NCI-H510A (cell line): ENCODE results near the gene KDM1A.

Experiments used
- DNase-seq: peaks from one replicate; lab custom pipeline; 2025; lab: John Stamatoyannopoulos, UW

Gene KDM1A

GRCh38 chr1:23110391-23110790, 91.1 kb downstream of the KDM1A start:
- DNase-seq, result no peak

- no peak for DNase-seq
Observed at GRCh38 chr1:23111600-23112535, 92.6 kb downstream of the KDM1A start.

DNA sequence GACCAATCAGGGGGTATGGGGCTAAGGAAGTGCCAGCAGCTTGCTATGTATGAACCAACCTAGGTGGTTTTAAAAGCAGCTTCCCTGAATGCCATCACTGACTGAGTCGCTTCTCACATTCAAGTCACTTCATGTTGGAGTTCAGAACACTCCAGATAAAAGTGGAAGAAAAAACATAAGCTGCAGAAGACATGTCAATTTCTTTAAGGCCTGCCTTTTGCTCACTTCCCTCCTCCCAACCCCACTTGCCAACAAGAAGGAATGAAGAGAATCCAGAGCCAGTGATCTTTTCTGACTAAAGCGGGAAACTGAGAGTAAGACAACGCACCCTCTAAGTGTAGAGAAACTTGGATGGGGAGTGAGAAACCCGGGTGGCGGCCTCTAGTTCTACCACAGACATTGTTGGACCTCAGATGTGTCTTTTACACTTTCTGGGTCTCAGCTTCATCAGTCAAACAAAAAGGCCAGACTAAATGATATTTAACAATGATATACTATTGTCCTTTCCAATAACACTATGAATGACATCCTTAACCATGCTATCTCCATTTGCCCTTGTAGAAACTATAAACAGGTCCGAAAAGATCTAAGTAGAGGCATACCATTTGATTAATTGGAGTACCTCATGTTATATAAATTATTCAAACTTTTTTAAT, 95.3 kb downstream of the KDM1A start:
- DNase-seq, result no peak

- no peak for DNase-seq
Observed at GRCh38 chr1:23116216-23116836, 97.1 kb downstream of the KDM1A start.

GRCh38 chr1:23116921-23117699, 97.8 kb downstream of the KDM1A start:
- DNase-seq, result no peak

DNA sequence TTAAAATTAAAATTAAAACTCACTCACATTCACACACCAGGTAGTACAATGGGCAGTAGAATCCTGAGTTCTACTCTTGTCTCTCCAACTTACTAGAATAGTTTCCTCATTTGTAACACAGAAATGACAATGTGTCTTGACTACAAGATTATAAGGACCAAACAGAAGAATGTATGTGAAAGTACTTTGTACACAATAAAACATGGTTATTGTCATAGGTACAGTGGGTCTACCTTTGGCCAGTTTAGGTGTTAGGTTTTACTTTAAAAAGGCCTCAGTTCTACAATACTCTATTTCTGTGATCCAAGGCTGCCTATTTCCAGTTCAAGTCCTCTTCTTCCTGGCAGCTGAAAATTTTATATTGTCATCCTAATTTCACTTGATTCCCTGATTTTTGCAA, 99.1 kb downstream of the KDM1A start:
- DNase-seq, result no peak

- DNase-seq, result no peak
Observed at GRCh38 chr1:23118957-23119792, 99.9 kb downstream of the KDM1A start.

DNA sequence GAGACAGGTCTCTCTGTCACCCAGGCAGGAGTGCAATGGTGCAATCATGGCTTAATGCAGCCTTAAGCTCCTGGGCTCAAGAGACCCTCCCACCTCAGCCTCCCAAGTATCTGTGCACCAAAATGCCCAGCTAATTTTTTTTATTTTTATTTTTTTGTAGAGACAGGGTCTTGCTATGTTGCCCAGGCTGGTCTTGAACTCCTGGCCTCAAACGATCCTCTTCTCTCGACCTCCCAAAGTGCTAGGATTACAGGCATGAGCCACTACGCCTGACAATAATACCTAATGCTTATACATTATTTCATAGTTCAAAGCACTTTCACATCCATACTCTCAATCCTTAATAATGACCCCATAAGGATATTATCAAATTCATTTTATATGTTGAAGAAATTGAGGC, 101.1 kb downstream of the KDM1A start:
- no peak for DNase-seq

GRCh38 chr1:23122023-23122748, 102.9 kb downstream of the KDM1A start:
- DNase-seq, result no peak

DNA sequence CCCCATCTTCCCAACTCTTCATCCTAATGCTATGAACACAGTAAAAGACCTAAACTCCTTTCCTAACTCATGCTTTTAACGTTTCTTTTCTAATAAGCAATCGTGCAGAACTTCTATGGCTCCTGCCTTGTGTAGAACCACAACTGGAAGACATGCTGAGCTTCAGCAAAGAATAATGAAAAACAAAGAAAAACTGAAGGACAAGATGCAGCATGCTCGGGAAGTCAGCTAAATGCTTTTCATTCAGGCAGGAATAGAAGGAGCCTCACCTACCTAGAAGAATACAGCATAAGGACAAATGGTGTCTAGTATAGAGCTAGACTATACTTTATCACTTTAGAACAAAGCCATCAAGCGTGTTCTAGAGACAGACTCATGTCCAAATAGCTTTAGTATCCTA, 103.5 kb downstream of the KDM1A start:
- DNase-seq, result no peak

DNA sequence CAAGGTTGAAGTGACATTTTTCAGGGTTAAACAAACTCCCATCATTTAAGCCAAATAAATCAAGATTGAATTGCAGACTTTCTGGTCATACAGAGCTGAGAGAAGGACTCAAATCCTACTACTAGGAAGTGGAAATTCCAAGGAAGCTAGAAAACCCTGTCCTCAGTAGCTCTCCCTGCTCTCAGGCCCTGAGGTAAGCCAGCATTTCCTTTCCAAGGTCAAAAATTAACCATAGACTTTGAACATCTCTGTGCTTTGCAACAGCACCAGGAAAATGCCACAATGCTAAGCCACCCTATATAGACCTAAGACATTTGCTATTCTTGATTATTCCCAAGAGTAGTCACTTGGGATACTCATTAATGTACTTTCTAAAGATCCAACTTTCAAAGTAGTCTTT, 104.3 kb downstream of the KDM1A start:
- DNase-seq, result no peak

DNA sequence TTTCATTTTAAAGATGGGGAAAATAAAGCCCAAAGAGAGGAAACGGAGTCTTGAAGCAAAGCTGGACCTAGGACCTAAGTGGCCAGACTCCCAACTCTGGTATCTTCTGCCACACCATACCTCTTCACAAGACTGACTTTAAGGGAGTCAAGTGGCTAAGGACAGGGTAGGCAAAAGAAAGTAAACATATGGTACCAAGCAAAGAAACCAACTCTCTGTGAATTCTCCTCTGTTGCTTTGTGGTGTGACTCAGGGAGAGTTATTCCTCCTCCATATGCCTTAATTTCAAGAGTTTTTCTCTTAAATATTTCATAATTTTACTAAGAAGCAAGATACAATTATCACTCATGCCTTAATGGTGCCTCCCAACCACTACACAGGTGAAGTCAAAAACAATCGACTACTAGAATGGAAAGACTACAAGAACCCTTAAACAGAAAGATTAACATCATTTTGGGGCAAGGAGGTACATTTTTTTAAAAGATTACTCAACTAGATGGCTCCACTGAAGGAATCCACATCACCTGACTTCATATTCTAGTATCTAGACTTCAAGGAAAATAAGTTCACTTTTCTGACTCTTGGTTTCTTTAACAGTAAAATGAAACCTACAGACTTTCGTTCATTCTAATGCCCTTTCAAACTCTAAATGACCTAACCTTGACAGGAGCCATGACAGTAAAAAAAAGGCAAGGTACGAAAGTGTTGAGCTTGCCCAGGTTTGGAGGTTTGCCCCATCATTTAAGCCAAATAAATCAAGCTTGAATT, 105.2 kb downstream of the KDM1A start:
- no peak for DNase-seq

- no peak for DNase-seq
Observed at GRCh38 chr1:23125489-23125888, 106.2 kb downstream of the KDM1A start.

- DNase-seq, result no peak
Observed at GRCh38 chr1:23126200-23126599, 106.9 kb downstream of the KDM1A start.

GRCh38 chr1:23126801-23127200, 107.5 kb downstream of the KDM1A start:
- DNase-seq, result no peak

DNA sequence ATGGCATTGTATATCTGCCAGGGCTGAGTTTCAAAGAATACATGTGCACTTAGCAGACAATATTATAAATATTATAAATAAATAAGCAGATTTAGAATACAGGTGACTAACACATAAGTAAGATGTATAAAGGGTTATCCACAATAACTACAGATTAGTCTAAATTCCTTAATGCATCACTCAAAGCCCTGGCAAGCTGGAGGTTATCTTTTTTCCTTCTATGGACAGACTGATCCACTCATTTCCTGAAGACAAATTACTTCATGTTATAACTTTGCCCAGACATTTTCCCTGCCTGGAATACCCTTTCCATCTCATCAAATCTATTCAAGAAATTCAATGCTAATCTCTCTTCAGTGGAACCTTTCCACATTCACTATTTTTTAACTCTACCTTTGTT, 110.6 kb downstream of the KDM1A start:
- no peak for DNase-seq

GRCh38 chr1:23132033-23132432, 112.8 kb downstream of the KDM1A start:
- DNase-seq, result no peak
